ENCODE measurements around the gene ANKRD18A. TPM values are rescaled to one million over a fixed set of nuclear protein-coding genes. Genes with fewer than 3 reads are reported as not detected.
"Not testable (repeated sequence)": the region's sequence is repeated elsewhere in the genome, so short reads cannot be mapped to it uniquely, and the experiment has no call there.

ANKRD18A gene
- total RNA-seq, 1 experiment from 2014 or later, result not detected

DNA sequence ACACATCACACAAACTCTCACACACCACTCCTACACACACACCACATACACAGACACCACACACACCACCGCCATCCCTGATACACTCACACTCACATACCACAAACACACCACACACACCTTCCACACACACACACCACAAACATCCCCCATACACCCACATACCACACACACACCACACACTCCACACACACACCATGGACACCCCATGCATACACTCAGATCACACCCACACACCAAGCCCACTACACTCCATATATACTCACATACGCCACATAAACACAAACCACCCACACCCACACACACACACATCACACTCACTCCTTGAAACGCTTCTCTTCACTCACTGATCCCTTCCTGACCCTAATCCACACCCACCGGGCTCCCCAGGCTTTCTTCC, 9.1 kb upstream of the ANKRD18A start:
- no peak for DNase-seq (ENCODE audit: low read depth)

DNA sequence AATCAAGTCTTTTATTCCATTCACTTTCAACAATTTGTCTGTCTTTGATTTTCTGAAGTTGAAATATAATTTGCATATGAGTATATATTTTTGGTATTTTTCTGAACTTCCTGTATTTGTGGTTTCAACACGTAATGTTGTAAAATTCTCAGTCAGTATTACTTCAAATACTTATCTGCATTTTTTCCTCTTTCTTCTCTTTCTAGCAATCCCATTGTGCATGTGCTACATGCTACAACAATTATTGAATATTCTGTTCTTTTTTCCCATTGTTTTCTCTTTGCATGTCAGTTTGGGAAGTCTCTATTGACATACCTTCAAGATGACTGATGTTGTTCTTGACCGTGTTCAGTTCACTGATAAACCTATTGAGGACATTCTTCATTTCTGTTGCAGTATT, 5.6 kb upstream of the ANKRD18A start:
- no peak for DNase-seq (ENCODE audit: low read depth)

DNA sequence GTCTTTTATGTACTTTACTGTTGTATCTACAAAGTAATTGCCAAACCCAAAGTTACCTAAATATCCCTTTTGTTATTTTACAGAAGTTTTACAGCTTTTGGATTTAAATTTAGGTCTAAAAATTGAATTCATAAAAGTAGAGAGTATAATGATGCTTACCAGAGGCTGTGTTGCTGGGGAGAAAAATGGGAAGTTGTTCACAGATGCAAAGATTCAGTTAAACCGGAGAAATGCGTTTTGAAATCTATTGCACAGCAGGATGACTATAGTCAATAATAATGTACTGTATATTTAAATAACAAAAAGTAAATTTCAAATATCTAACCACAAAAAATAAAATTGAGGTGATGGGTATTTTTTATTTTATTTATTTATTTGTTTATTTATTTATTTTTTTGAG, 2.6 kb upstream of the ANKRD18A start:
- DNase-seq (ENCODE audit: low read depth), result no peak

DNA sequence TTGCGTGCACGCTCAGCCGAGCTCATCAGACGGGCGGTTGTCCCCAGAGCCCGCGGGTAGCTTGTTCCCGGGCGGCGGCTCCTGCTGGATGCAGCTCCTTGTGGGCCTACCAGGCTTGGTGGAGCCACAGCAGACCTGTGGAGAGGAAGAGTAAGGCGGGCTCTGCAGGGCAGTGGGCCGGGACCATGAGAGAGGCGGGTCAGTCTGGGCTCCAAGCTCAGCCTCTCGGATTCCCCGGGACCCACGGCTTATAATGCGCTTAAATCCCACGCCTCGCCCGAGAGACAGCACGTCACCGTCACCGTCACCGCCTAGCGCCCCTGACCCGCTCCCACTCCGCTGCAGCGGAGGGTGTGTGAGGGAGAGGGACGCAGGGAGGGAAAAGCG, 1.9 kb upstream of the ANKRD18A start:
- no peak for DNase-seq (ENCODE audit: low read depth)

DNA sequence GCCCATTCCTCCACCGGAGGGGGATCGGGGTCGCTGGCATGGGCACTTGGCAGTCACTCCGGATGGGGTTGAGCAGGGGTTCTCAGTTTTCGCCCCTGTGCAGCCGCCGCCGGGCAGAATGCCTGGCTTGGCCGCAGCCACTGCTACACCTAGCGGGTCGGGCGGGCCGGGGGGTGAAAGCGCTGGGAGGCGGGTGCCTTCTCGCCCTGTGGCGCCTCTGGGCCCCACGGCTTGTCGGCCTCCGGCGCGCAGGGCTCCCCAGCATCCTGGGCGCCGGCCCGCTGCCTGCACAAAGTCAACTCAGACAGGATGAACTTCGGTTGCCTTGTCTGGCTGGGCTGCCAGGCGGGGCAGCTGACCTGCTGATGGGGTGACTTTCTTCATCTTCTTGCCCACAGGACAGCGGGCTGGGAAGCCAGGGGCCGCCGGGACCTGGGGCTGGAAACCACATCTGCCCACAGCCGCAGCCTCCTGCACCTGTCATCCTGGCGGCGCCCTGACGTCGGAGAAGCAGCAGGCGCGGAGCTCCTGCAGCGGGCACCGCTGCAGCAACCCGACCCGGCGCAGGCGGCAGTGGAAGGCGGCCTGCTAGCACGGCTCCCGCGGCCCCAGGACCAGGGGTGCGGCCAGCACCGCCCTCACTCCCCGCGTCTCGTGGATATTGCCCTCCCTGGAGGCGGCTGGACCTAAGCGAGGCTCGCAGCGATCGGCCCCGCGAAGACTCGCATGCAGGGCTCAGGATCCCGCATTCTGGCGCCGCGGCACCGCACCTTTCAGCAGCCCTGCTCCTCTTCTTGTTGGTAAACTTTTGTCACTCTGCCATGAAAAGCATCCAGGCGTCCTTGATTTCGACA, 1.3 kb upstream of the ANKRD18A start:
- DNase-seq (ENCODE audit: low read depth), result no peak

DNA sequence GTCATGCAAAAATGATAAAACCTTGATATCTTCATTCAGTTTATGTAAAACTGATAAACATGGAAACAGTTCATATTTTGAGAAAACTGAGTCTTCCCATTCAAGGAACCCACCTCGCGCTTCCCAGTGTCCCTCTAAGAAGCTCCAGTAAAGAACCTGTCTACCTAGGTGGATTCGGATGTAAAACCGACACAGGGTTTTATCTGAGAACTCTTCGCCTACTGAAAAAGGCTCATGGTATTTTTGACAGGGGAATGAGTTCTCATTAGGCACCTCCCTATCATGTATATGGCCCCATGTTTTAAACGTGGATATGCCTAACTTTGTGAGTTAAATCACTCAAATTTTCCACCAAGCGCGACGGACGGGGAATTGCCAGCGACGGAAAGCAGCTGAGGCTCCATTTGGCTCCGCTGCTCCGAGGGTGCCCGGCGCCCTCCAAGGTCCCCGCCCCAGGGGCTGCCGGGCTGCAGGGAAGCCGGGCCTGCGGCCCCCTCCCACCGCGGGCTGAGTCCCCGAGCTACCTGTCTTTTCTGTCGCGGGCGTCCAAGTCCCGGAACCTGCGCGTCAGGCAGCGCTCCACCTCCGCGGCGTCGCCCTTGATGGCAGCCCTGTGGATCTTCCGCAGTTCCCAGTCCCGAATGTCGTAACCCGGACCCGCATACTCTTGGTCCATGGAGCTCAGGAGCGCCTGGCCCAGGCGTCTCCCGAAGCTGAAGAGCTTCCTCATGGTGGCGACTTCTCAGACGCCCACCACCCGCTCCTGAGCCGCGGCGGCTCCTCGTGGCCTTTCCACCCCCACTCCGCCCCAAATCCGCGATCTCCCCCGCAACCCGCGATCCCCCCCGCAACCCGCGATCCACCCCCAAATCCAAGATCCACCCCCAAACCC, 594 bp downstream of the ANKRD18A start:
- DNase-seq (ENCODE audit: low read depth), result no peak

DNA sequence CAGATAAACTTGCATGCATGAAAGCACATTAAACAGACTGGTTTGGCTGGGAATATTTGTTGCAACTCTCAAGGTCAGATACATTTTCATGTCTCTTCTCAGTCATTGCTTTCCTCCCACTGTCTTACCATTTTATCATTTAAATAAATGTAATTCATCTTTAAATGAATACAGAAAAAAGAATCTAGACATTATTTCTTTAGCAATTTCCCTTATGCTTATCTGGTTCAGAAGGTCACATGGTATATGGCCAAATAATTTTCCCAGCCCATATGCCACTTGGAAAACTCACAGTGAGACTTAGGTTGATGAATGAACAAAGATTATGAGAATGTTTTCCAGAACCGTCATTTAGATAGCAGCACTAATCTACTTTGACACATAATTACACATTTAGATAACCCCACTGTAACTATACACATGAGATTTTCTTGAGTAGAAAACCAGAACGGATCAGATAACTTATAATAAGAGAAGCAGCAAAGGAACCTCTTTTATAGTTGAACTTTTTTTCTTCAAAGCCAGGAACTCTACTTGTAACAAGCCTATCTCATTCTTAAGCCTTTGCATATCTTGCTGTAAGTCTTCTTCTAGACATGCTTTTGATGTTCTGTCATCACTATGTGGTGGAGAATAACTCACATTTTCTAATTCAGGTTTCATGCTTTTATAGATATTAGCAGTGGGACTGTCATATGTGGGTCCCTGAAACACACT, 22.2 kb downstream of the ANKRD18A start:
- DNase-seq (ENCODE audit: low read depth), result not testable (repeated sequence)

DNA sequence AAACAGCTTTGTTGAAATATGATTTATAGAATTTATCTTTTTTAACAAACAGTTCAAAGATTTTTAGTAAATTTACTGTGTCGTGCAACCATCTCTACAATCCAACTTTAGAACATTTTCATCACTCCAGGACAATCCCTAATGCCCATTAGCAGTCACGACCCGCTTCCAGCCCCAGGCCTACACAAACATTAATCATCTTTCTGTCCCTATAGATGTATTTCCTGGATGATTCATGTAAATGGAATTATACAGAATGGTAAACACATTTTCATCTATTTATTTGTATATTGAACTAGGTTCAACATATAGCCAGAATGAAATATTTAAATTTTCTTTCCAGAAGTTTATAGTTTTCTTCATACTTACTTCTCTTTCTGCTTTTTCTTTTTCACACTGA, 25.3 kb downstream of the ANKRD18A start:
- DNase-seq (ENCODE audit: low read depth), result not testable (repeated sequence)

DNA sequence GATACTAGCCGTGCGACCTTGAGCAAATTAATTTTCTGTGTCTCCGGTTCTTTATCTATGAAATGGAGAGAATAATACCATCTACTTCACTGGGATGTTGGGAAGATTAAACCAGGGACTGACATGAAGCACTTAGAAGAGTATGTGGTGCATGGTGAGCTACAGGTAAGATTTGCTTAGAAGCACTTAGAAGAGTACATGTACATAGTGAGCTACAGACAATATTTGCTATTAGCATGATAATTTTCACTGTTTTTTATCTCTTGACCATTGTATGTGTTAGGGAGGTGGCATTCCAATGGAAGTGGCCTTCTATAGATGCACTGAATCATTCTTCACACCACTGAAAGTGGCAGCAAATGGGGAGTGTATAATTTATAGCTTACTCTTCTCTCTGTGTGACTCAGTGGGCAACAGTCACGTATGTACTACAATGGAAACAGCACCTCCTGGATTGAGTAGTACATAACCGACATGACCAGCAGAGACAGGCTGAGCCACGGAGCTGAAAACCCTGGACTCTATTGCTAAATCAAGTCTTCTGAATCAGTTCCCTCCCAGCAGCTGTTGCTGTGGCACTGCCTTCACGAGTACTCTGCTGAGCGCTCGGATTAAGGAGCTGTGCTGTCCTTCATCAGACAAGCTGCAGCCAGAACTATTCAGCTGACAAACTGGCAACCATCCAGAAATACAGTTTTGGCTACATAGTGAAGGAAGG, 28.9 kb downstream of the ANKRD18A start:
- DNase-seq (ENCODE audit: low read depth), result peak; percentile 7

DNA sequence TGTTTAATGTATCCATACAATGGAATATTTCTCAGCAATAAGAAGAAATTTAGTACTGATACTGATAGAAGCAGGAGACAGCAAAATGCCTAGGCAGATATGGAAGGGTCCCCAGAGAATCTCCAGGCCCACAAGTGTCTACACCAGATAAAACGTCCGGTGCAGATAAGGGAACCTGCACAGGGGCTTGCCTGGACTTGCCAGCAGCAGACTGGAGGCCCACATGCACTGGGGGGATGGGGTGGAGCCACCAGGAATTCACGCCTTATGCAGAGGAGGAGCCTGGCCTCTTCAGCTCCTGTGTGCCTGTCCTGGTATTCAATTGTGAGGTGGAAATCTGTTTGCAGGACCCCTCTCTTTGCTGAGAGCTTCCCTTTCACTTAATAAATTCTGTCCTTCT, 36.6 kb downstream of the ANKRD18A start:
- not testable (repeated sequence) for DNase-seq (ENCODE audit: low read depth)

DNA sequence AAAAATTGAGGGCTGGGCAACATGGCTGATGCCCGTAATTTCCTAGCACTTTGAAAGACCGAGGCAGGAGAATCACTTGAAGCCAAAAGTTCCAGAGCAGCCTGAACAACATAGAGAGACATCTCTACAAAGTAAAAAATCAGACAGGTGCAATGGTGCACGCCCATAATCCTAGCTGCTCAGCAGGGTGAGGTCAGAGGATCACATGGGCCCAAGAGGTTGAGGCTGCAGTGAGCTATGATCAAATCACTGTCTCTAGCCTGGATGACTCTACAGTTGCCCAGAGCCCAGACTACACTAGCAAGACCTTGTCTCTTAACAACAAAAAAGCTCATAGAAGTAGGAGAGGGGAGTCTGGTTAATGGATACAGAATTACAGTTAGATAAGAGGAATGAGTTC, 40.3 kb downstream of the ANKRD18A start:
- DNase-seq (ENCODE audit: low read depth), result not testable (repeated sequence)

DNA sequence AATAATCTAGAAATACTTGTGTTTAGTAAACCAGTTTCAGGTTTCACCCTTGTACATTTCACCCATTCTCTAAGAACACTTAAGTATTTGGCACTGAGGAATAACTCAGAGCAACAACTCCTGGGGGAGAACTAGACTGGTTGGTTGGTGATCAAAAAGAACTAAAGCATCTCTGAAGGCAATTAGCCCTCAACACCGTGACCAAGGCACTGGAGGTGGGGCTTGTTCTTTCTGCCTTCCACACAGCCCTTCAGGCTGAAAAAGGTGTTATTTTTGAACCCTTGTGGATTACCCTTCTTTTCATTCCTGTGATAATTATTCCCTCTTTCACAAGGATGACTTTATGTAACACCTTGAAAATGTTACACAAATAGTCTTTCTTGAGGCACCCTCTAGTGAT, 44.2 kb downstream of the ANKRD18A start:
- not testable (repeated sequence) for DNase-seq (ENCODE audit: low read depth)

DNA sequence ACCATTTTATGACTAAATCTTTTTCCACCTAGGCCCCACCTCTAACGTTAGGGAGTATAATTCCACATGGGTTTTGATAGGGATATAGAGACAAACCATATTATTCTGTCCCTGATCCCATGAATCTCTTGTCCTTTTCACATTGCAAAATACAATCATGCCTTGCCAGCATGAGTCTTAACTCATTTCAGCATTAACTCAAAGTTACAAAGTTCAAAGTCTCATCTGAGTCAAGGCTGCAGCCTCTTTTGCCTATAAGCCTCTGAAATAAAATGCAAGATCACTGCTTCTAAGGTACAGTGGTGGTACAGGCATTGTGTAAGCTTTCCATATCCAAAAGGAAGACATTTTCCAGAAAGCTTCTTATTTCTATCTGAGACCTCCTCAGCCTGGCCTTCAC, 54.3 kb downstream of the ANKRD18A start:
- DNase-seq (ENCODE audit: low read depth), result not testable (repeated sequence)

DNA sequence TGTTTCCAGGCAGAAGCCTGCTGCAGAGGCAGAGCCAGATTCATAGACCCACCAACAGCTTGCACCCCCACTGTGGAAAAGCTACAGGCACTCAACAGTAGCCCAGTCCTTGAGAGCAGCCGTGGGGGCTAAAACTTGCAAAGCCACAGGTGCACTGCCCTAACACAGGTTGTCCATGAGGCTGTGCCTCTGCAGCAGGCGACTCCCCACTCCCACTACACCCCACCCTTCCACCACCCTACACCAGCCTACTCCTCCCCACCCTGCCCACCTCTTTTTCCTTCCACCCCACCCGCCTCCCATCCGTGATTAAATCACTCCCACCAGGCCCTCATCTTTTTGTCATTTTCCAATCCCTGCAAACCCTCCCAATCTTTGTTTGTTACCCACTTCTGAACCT, 55.2 kb downstream of the ANKRD18A start:
- not testable (repeated sequence) for DNase-seq (ENCODE audit: low read depth)

DNA sequence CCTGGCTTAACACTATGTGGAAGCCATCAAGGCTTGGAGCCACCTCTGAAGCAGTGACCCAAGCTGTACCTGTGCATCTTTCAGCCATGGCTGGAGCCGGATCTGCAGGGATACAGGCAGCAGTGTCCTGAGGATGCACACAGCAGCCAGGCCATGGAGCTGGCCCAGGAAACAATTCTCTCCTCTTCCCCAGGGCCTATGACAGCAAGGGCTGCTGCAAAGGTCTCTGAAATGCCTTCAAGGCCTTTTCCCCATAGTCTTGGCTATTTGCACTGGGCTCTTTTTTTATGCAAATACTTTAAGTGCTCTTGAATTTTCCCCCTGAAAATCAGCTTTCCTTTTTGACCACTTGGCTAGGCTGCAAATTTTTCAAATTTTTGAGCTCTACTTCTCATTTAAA, 56.5 kb downstream of the ANKRD18A start:
- DNase-seq (ENCODE audit: low read depth), result not testable (repeated sequence)

DNA sequence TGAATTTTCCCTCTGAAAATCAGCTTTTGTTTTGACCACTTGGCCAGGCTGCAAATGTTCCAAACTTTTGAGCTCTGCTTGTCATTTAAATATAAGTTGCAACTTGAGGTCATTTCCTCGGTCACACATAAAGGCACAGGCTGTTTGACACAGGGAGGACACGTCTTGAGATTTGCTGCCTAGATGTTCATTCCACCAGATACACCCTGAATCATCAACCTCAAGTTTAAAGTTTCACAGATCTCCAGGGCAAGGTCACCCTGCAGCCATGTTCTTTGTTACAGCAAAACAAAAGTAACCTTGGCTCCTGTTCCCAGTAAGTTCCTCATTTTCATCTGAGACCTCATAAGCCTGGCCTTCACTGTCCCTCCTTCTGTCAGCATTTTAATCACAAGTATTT, 59.3 kb downstream of the ANKRD18A start:
- DNase-seq (ENCODE audit: low read depth), result peak; percentile 38

DNA sequence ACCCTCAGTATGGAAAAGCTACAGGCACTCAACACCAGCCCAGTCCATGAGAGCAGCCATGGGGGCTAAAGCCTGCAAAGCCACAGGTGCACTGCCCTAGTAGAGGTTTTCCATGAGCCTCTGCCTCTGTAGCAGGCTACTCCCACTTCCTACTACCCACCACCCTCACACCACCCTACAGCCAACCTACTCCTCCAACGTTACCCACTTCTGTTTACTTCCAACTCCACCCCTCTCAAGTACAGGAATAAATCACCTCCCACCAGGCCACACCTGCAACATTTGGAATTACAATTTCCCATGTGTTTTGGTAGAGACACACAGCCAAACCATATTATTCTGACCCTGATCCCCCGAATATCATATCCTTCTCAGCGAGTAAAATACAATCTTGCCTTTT, 61.2 kb downstream of the ANKRD18A start:
- DNase-seq (ENCODE audit: low read depth), result not testable (repeated sequence)

DNA sequence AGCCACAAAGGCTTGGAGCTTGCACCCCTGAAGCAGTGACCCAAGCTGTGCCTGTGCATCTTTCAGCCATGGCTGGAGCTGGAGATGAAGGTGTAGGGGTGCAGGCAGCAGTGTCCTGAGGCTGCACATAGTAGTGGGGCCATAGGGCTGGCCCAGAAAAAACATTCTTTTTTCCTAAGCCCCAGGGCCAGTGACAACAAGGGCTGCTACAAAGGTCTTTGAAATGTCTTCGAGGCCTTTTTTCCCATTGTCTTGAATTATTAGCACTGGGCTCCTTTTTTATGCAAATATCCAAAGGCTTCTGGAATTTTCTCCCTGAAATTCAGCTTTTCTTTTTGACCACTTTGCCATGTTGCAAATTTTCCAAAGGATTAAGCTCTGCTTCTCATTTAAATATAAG, 62.6 kb downstream of the ANKRD18A start:
- not testable (repeated sequence) for DNase-seq (ENCODE audit: low read depth)

DNA sequence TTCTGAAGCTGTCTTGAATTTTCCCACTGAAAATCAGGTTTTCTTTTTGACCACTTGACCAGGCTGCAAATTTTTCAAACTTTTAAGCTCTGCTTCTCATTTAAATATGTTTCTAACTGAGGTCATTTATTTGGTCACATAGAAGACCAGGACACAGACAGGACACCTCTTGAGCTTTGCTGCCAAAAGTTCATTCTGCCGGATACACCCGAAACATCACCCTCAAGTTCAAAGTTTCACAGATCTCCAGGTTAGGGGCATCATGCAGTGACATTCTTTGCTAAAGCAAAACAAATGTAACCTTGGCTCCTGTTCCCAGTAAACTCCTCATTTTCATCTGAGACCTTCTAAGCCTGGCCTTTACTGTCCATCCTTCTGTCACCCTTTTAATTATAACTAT, 65.4 kb downstream of the ANKRD18A start:
- not testable (repeated sequence) for DNase-seq (ENCODE audit: low read depth)

DNA sequence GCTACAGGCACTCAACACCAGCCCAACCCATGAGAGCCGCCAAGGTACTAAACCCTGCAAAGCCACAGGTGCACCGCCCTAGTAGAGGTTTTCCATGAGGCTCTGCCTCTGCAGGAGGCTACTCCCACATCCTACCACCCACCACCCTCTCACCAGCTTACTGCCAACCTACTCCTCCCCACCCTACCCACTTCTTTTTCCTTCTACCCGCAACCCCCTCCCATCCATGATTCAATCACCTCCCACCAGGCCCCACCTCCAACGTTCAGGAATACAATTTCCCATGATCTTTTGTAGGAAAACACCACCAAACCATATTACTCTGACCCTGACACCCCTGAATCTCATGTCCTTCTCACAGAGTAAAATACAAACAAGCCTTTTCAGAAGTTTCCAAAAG, 67.4 kb downstream of the ANKRD18A start:
- DNase-seq (ENCODE audit: low read depth), result not testable (repeated sequence)

DNA sequence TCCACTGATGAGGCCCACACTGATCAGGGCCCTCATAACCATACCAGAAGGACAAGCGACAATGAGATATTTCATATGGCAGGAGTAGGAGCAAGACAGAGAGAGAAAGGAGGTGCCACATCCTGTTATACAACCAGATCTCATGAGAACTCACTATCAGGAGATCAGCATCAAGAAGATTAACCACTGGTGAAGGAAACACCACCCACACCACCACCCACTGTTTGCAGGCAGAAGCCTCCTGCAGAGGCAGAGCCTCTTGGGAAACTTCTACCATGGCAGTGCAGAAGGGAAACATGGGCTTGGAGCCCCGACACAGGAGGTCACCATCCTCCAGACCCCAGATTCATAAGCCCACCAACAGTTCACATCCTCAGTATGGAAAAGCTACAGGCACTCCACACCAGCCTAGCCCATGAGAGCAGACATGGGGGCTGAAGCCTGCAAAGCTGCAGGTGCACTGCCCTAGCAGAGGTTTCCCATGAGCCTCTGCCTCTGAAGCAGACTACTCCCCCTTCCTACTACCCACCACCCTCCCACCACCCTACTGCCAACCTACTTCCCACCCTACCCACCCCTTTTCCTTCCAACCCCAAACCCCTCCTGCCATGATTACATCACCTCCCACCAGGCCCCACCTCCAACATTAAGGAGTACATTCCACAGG, 73.8 kb downstream of the ANKRD18A start:
- not testable (repeated sequence) for DNase-seq (ENCODE audit: low read depth)

All from M059J (cell line).